Endometrial microvascular endothelial cells (primary cell): Measurements from ENCODE around the gene PLEKHA1. TPM values are rescaled to one million over a fixed set of nuclear protein-coding genes. Genes with fewer than 3 reads are reported as not detected.

Experiments used
- in situ Hi-C: cut with HindIII; loops from 2 replicates; pipeline ENCODE4 v1.10.0; 2017; ENCODE audit warnings: low sequenced_read_pairs, low pct_unique_long_range_greater_than_20kb; ENCODE audit errors: inconsistent ontology term
- total RNA-seq: library from RNA; depleted of rRNA; stranded (reverse); fragments of >200 nt; gene quantifications from one replicate; pipeline ENCODE4 v1.2.3, GENCODE V29; 2015; ENCODE audit errors: inconsistent ontology term

PLEKHA1 gene
- total RNA-seq, 1 donor from 2014 or later = 36.1 TPM

DNA sequence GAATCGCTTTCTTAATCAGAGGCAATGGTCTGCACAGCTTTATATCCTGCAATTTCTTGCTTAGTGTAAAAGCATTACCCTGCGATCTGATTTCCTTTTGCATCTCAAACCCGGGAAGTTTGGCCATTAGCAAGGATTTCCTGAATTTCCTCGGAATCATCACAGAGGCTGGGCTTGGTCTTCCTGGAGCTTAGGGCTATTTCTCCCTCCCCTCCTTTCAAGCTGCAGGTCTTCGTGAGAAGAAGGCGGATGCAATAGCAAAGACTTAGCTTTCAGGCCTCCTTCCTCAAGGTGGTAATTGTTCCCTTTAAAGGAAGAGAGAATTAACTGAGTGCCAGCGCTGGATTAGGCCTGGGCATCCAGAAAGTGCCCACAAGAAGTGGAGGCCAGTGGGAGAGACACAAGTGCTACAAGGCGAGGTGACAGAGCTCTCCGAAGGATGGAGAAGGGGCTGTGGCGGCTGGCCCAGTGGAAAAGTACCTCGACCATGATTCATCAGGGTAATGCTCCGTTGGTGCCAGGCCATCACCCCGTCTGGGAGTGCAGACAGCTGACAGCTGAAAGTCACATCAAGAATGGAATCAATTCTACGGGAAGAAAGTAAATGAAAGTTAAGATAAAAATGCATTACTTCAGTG lies 76.0 kb downstream of the PLEKHA1 start:
- in situ Hi-C loops = no loop called here

DNA sequence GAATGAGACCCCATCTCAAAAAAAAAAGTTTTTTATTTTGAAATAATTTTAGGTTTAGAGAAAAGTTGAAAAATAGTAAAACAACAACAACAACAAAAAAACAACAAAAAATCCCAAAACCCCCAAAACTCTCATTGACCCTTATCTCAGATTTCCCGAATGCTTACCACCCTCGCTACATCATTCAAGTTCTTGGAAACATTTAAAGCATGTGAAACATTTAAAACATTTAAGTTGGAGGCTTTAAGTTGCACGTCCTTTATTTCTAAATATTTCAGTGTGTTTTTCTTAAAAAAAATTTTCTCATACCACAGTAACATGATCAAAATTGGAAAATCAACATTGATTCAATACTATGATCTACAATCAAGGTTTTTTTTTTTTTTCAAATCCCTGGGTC lies 79.6 kb downstream of the PLEKHA1 start:
- in situ Hi-C loops = no loop called here

DNA sequence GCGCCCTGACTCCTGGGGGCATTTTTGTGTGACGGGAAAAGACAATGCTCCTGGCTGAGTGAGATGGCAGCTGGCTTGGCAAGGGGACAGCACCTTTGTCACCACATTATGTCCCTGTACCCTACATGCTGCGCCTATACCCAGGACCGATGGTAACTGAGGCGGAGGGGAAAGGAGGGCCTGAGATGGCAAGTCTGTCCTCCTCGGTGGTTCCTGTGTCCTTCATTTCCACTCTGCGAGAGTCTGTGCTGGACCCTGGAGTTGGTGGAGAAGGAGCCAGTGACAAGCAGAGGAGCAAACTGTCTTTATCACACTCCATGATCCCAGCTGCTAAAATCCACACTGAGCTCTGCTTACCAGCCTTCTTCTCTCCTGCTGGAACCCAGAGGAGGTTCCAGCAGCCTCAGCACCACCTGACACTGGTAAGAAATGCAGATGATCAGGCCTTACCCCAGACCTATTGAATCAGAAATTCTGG lies 80.1 kb downstream of the PLEKHA1 start, which contains the start of gene ARMS2:
TSS of gene ARMS2 (plus strand) at position 51 of the 478 bp plus-strand sequence. CDS start at position 126, 75 bp downstream.
- in situ Hi-C loops = no loop called here

DNA sequence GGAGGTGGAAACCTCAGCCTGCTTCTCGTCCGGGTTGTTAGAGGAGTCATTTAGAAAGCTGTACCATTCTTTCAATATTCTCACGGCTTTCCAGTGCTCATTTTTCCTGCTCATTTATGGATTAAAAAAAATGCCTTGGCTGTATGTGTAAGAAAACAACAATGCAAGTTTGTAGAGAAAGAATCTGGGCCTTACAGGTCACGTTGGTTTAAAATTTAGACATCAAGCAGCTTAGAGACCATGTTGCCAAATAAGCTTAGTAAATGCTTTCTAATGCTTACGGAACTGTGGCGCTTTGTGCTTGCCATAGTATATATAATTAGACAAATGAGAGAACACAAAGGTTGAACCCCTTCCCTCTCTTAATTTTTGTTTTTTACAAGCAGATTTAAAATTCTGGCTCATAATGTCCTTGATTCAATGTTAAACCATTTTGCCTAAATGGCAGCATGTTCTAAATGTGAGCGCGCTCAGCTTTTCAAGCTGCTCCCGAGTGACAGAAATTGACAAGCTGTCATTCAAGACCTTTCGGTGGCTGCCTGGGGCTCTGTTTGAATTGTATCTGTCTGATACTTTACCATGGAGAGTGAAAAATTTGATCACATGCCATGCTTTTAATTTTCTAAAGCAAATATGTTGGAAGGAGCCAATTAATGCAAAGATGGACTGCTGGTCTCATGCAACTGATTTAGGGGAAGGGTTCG lies 81.0 kb downstream of the PLEKHA1 start:
- in situ Hi-C loops = no loop called here

DNA sequence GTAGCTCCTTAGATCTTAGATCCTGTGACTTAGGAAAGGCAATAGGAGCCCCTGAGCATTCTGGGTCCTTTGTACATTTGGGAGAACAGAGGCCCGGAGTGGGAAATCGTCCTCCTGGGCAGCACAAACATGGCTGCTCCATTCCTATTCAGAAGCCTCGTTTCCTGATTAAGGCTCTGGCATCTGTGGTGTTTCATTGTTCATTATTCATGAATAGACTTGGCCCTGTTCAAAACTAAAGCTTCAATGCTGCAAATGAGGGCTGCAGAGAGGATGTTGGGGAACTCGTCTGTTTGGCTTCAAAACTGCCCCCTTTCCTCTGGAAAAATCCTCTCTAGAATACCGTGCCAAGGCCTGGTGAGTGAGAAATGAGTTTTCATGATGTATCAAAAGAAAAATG lies 83.4 kb downstream of the PLEKHA1 start:
- in situ Hi-C loops = no loop called here

DNA sequence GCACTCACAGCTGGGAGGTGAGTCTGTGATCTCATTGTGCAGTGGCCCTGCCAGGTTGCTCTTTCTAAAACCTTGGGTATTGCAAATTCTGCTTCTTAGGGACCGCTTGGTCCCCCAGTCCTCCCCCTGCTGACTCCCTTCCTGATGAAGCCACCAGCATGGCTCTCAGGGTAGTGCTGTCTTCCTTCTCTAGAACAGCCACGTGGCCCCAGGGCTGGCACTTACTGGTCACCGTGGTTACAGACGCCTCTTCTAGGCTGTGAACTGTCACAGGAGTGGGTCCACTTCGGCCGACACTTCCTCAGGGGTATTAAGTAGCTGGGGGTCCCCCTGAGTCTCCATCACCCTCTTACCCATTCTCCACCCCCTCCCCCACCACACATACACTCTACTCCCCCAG lies 84.2 kb downstream of the PLEKHA1 start:
- in situ Hi-C loops = no loop called here

DNA sequence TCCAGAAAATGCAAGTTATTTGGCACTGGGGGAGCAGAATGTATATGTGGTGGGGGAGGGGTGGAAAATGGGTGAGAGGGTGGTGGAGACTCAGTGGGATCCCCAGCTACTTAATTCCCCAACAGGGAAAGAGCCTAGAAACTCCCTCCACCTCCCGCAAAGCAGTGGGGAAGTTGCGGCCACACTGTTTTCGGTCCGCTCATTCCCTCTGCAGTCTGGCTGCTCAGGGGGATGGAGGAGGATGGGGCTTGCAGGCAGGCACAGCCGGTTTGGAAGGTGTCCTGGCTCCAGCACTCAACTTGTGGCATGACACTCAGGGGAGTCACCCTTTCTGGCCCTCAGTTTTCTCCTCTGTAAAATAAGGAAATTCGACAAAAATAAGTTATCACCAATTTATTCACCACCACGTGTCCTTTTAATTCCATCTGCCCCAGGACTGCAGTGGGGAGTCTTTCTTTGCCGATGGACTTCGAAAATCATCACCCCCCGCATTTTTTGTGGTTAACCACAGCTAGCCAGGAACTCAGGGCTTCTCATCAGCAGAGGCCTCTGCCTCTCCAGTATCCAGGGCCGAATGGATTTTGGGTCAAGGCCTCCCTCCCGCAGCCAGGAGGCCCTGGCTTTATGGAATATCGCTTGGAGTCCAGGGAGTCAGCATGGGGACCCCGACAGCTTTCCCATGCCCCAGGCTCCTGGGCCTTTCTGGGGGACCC lies 85.2 kb downstream of the PLEKHA1 start:
- in situ Hi-C loops = no loop called here

DNA sequence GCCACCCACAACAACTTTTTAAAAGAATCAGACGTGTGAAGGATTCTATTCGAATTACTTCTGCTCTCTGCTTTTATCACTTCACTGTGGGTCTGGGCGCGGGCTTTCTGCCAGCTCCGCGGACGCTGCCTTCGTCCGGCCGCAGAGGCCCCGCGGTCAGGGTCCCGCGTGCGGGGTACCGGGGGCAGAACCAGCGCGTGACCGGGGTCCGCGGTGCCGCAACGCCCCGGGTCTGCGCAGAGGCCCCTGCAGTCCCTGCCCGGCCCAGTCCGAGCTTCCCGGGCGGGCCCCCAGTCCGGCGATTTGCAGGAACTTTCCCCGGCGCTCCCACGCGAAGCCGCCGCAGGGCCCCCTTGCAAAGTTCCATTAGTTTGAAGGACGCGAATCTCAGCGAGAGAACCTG lies 86.4 kb downstream of the PLEKHA1 start:
- in situ Hi-C loops = no loop called here

DNA sequence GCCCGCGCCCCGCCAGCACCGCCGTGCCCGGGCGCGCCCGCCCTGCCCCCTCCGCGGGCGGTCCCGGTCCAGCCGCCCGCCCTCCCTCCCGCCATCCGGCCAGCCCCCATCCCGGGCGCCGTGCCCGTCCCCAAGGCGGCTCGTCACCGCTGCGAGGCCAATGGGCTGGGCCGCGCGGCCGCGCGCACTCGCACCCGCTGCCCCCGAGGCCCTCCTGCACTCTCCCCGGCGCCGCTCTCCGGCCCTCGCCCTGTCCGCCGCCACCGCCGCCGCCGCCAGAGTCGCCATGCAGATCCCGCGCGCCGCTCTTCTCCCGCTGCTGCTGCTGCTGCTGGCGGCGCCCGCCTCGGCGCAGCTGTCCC lies 86.8 kb downstream of the PLEKHA1 start, which contains the start of gene HTRA1:
TSS of gene HTRA1 (plus strand) at position 187 of the 362 bp plus-strand sequence. CDS start at position 287, 100 bp downstream.
- in situ Hi-C loops = no loop called here

DNA sequence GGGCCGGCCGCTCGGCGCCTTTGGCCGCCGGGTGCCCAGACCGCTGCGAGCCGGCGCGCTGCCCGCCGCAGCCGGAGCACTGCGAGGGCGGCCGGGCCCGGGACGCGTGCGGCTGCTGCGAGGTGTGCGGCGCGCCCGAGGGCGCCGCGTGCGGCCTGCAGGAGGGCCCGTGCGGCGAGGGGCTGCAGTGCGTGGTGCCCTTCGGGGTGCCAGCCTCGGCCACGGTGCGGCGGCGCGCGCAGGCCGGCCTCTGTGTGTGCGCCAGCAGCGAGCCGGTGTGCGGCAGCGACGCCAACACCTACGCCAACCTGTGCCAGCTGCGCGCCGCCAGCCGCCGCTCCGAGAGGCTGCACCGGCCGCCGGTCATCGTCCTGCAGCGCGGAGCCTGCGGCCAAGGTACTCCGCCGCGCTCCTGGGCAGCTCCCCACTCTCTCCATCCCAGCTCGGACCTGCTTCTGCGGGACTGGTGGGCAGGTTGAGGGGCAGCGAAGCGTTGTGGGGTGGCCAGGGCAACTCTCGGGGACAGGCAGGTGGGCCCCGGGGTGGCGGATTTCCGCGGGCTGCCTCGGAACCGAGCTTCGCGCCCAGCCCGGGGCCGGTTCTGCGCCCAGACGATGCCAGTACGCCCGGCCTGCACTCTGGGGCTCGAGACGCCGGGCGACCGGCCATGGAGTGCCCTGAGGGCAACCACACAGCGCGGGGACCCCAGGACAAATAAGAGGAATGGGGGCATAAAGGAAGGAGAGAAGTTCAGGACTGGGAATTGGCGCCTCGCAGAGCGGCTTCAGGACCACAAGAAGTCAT lies 87.4 kb downstream of the PLEKHA1 start:
- in situ Hi-C loops = no loop called here

DNA sequence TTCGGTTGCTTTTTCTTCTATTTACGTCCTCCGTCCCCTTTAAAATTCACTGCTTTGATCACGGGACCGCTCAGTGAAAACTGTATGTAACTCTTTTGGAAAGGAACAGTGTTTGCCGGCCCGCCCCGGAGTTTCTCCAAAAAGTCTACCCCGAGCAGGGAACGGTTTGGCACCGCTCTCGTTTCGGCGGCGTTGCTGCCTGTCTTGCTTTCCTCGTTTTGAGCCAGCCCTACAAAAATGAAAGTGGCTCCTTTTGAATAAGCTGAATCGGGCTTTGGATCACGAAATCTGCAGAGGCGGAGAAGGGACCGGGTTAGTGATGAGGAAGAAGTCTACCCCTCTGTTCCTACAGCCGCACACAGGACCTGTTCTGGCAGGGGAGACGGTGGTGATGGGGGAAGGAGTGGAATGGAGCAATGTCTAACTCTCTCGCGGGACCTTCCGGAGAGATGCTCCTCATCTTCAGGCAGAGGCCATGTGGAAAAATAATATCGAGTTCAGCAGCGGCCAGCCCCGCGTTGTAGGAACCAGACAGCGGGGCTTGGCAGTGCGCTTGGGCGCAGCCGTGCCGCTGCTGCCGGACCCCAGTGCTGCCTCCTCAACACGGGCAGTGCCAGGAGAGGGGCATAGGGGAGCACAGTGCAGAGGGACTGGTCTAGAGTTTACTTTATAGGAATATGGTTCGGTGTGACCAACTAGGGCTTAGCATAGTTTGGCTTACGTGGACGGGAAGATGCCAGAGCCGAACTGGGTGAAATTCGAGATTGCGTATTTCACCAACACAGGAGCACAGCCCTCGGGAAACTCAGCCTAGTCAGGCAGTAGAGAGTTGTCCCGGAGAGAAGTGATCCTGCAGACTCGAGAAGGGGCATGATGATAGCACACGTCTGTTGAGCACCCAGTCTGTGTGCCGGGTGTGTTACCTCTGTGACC lies 88.3 kb downstream of the PLEKHA1 start:
- in situ Hi-C loops = no loop called here

DNA sequence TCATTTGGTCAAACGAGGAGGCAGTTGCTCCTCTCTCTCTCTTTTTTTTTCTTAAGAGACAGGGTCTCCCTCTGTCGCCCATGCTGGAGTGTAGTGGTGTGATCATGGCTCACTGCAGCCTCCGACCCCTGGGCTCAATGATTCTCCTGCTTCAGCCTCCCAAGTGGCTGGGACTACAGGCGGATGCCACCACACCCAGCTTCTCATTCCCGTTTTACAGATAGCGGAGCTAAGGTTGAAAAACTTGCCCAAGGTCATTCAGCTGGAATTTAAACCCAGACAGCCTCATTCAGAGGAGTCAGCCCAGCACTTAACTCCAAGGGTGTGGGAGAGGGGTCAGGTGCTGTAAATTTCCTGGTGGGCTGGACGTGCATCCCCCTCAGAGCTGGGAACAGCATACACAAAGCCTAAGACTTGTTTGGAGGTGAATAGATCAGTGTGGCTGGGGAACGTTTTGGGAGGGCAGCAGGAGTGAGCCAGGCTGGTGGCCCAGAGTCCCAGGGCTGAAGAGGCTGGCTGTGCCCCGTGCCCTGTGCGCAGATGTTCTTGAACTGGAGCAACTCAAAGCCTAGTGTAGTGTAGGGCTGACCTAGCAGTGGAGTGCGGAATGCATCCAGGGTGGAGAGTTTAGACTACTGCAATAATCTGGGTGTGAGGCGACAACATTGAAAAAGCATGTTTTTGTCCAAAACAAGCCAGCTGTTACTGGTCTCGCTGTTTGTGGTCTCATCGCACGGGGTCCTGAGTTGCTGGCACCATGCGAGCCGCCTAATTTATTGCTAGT lies 89.2 kb downstream of the PLEKHA1 start:
- in situ Hi-C loops = no loop called here

DNA sequence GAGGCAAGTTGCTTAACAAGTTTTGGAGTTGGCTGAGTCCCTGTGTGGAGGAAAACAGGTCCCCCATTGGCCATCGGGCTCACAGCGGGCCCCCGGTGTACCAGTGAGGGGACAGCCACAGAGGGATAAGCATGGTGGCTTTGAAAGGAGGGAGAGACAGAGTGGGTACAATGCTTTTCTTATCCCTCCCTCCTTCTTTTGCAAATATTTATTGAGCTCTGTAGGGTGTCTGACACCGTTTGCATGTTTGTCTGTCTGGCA lies 89.7 kb downstream of the PLEKHA1 start:
- in situ Hi-C loops = no loop called here

DNA sequence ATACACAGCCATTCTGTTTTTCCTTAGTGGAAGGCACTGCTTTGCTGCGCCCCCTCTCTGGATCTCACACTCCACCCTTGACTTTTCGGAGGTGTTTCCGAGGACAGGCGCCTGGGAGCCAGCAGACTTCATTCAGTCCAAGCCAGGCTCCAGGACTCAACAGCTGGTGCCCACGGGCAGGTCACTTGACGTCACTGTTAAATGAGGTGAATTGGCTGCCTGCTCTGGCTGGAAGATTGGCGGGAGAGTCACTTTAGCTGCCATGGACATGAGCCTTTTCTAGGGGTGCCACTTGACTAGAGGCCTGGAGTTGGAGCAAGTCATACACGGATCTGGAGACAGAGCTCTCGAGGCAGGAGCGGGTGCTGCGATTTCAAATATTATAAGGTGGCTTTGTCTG lies 90.1 kb downstream of the PLEKHA1 start:
- in situ Hi-C loops = no loop called here

DNA sequence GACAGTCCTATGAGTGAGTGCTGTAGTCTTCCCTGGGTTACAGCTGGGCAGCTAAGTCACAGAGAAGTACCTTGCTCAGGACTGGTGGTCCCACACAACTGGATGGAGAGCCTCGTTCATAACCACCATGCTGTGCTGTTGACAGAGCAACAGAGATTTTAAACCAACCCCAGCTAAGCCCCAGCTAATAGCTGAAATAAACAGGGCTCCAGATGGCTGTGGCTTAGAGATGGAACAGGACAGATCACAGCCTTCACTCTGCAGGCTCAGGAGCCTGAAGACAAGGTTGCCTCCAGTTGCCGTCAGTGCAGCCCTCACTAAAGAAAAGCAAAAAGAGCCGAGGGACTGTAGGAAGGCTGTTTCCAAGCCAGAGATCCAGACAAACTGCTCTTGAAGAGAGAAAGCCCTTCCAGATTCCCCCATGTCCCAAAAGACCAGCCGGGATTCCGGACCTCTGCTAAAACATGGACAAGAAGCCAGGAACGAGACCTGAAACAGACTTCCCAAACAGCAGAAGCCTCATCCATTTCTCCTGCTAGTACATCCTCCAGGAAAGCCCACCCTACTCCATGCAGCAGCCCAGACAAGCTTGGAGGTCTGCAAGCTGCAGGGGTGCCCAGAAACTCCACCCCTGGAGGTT lies 91.0 kb downstream of the PLEKHA1 start:
- in situ Hi-C loops = no loop called here

DNA sequence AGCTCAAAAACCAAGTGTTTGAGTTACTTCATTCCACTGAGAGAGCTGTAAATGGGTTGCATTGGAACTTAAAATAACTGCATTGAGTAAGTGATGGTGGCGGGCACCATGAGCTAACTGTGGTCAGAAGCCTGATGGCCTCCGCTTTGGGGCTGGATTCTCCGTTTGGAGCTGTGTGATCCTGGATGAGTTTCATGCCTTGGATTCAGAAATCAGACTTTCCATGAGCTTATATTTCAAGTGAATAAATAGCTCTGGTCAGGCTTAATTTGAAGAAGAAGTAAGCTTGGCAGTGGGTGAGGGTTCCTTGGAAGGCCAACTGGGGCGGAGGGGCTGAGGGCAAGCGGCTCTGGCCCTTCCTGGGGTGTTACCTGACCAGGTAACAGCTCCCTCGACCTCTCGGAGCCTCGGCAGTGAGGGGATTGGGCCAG lies 92.5 kb downstream of the PLEKHA1 start:
- in situ Hi-C loops = no loop called here

DNA sequence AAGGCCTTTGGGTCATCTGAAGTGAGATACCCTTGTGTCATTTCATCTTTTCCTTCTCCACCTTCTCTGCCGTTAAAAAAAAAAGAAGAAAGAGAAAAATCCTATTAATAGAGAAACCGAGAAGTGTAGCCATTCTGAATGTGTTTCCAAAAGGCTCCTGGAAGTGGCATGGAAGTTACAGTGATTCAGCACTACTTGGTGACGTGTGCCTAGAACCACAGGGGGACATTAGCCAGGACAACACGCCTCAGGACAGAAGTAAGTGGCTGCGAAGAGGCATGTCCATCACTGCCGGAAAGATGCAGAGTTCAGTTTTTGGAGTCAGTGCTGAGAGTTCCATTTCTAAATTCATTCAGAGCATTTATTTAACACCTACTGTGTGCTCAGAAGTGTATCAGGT lies 93.2 kb downstream of the PLEKHA1 start:
- in situ Hi-C loops = no loop called here
